ENCODE data around the gene TNN. TPM values are rescaled to one million over a fixed set of nuclear protein-coding genes. Genes with fewer than 3 reads are reported as not detected.

The TNN gene
- total and polyA plus RNA-seq, 11 donors, result 0.03 to 0.59 (median 0.12) TPM; not detected in 3

DNA sequence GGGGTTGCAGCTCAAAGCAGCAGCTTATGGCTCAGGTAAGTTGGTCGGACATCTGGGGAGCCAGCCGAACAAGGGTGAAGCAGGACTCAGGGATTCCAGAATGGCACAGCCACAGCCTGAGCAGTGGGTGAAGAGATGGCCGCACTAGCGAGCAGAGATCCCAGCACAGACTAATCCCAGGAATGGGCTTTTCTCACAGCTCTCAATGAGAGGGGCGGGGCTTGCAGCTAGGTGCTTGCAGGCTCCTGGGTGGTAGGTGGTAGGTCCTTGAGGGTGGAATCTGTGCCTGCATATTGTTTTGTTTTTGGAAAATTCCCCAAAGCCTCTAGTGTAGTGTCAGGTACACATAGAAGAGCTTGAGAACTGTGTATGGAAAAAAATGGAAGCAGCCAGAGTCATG, 116.0 kb downstream of the TNN start:
- H3K27me3 ChIP-seq, result no peaks in the 10 kb centered on the region
- intact Hi-C loops (cut with DNase I), result no loop called here
- no peaks in the 10 kb centered on the region for H3K9me3 ChIP-seq
- TF ChIP-seq POLR2A (IDR thresholded peaks at IDR 0.05), result no peak
- TF ChIP-seq, protein P1, sequence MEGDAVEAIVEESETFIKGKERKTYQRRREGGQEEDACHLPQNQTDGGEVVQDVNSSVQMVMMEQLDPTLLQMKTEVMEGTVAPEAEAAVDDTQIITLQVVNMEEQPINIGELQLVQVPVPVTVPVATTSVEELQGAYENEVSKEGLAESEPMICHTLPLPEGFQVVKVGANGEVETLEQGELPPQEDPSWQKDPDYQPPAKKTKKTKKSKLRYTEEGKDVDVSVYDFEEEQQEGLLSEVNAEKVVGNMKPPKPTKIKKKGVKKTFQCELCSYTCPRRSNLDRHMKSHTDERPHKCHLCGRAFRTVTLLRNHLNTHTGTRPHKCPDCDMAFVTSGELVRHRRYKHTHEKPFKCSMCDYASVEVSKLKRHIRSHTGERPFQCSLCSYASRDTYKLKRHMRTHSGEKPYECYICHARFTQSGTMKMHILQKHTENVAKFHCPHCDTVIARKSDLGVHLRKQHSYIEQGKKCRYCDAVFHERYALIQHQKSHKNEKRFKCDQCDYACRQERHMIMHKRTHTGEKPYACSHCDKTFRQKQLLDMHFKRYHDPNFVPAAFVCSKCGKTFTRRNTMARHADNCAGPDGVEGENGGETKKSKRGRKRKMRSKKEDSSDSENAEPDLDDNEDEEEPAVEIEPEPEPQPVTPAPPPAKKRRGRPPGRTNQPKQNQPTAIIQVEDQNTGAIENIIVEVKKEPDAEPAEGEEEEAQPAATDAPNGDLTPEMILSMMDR (IDR thresholded peaks at IDR 0.05), result no peak
- DNase-seq (no peak), ATAC-seq (no peak)
- 93 to 99% (median 97%) methylated on average over 4 to 5 of the region's 5 CpGs for WGBS, 4 donors
- no peak overlapping the region for H3K4me3 ChIP-seq
- H3K36me3 ChIP-seq, result peaks cover 0 to 26% (median 0%) of the 10 kb centered on the region in 9 donors
- peaks cover 0 to 62% (median 31%) of the 10 kb centered on the region in 12 donors for H3K4me1 ChIP-seq
- H3K27ac ChIP-seq, result no peak overlapping the region

DNA sequence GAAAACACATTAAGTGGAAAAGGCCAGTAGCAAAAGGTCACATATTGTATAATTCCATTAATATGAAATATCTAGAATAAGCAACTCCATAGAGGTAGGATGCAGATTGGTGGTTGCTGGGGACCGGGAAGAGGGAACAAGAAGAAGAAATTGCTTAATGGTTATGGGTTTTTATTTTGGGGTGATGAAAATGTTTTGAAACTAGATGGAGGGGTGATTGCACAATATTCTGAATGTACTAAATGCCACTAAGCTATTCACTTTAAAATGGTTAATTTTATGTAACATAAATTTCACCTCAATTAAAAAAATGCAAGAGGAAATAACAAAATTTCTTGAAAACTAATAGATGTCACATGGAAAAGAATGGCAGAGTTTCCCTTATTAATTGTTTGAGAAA, 118.3 kb downstream of the TNN start:
- H3K4me3 ChIP-seq, result no peak overlapping the region
- no peaks in the 10 kb centered on the region for H3K9me3 ChIP-seq
- H3K36me3 ChIP-seq, result peaks cover 0 to 26% (median 0%) of the 10 kb centered on the region in 9 donors
- TF ChIP-seq, protein P1 (IDR thresholded peaks at IDR 0.05), result no peak
- TF ChIP-seq POLR2A (IDR thresholded peaks at IDR 0.05), result no peak
- ATAC-seq, result no peak
- 87 to 96% (median 92%) methylated on average over 1 of the region's 1 CpG for WGBS, 4 donors
- no peak for DNase-seq
- intact Hi-C loops (cut with DNase I), result no loop called here
- H3K27ac ChIP-seq, result peak overlapping the region in 5 of 12 donors; percentile 16 to 64 (median 38)
- H3K27me3 ChIP-seq, result no peaks in the 10 kb centered on the region
- peaks cover 0 to 68% (median 41%) of the 10 kb centered on the region in 12 donors for H3K4me1 ChIP-seq

DNA sequence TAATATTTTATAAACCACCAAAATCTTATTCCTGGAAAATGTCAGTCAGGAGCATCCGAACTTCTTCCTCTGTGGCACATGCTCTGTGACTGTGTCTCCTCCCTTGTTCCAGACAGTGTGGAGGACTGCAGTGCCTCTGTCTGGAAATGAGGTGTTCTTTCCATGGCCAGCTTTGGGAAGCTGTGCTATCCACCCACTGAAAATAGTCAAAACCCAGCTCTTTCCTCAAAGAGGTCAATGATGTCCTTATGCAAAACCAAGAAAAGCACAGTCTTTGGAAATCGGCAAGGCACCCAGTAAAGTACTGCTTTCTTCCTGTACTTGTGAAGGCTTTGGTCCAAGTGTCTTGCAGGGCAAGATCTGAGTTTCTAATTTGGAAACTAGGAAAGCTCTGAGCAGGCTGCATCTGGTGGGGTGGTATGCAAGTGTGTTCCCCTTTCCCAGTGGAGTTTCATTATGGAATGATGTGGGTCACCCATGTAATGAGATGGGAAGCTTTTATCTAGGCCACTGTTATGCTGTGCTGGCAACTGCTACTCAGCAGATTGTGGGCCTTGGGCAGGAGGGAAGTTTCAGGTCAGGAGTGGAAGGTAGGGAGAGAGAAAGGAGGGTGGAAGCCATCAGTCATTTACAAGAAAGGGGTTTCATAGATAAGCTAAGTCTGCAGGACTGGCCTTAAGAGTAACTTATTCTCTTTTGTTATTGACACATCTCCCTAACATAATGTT, 119.0 kb downstream of the TNN start:
- no peaks in the 10 kb centered on the region for H3K27me3 ChIP-seq
- DNase-seq (no peak), ATAC-seq (peak in 3 of 4 donors; percentile 66 to 74 (median 69))
- H3K27ac ChIP-seq, result peak overlapping the region in 7 of 12 donors; percentile 11 to 64 (median 32)
- H3K9me3 ChIP-seq, result no peaks in the 10 kb centered on the region
- intact Hi-C loops (cut with DNase I), result no loop called here
- 46 to 78% (median 63%) methylated on average over 2 of the region's 2 CpGs for WGBS, 4 donors
- H3K4me3 ChIP-seq, result no peak overlapping the region
- H3K36me3 ChIP-seq, result peaks cover 0 to 21% (median 0%) of the 10 kb centered on the region in 9 donors
- H3K4me1 ChIP-seq, result peaks cover 0 to 75% (median 48%) of the 10 kb centered on the region in 12 donors
- no peak for TF ChIP-seq POLR2A (IDR thresholded peaks at IDR 0.05)
- TF ChIP-seq, protein P1 (IDR thresholded peaks at IDR 0.05), result no peak

DNA sequence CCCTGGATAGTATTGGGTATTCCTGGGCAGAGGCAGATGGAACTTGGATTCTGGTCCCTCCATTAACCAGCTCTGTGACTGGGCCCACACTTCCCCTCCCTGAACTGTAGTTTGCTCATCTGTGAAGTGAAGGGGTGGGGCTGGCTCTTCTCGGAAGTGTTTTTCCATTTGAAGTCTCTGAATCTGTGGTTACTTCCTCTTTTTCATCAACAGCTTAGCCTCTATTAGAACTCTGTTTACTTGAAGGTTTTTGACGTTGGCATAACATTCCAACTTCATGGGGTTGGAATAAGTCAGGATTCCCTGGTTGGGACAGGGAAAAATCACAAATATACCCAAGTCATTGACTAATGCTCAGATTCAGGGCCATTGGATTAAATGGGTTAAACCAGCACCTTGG, 121.3 kb downstream of the TNN start:
- Histone ChIP-seq H3K27me3 (no peaks in the 10 kb centered on the region), H3K4me1 (peaks cover 0 to 81% (median 54%) of the 10 kb centered on the region in 12 donors), H3K4me3 (peak overlapping the region in 3 of 12 donors; percentile 18 to 89 (median 62)), H3K36me3 (peaks cover 0 to 9% (median 0%) of the 10 kb centered on the region in 9 donors), H3K9me3 (no peaks in the 10 kb centered on the region), H3K27ac (peak overlapping the region in 6 of 12 donors; percentile 29 to 93 (median 46))
- TF ChIP-seq, protein P1 (IDR thresholded peaks at IDR 0.05), result no peak
- TF ChIP-seq POLR2A (IDR thresholded peaks at IDR 0.05), result no peak
- ATAC-seq (peak in 1 of 4 donors; percentile 35), DNase-seq (peak in 4 of 5 donors; percentile 34 to 52 (median 38))
- intact Hi-C loops (cut with DNase I), result no loop called here
- WGBS, 4 donors, result 40 to 56% (median 50%) methylated on average over 2 of the region's 2 CpGs

Measured in heart left ventricle (tissue), 16 donors.